ENCODE results near the gene CACHD1. TPM values are rescaled to one million over a fixed set of nuclear protein-coding genes. Genes with fewer than 3 reads are reported as not detected.

The CACHD1 gene
- total RNA-seq, 1 donor from 2014 or later = 0.13 TPM

DNA sequence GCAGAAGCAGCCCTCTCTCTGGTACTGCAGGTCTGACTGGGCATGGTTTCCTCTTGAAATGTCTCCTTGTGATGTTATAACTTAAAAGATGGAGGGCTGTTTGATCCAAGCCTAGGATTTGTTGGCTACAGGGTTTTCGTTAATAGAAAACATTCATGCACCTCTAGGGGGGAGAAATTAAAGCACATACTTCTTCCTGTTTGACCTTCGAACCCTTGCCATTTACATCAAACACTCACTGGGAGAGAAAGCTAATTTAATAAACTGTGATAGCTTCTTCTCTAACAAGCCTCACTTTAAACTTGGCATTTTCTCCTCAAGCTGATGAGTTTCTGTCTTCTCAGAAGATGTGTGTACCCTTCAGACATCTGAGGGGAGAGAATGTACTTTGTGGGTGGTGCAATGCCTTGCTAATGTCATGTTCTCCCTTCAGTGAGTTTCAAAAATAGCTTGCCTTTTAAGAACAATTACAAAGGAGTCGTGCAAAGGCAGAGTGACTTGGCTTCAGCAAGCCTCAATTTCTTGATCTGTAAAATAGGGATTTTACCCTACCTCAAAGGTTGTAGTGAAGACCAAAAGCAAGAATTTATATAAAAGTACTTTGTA, 20.4 kb downstream of the CACHD1 start:
- no peaks in the 10 kb centered on the region for H3K9me3 Mint-ChIP-seq
- H3K27me3 Mint-ChIP-seq (ENCODE audit: insufficient read depth) = peaks cover 14% of the 10 kb centered on the region
- DNase-seq (ENCODE audit: low spot score) = no peak
- intact Hi-C loops (cut with micrococcal nuclease) = no loop called here
- no peak overlapping the region for H3K4me3 Mint-ChIP-seq
- no peak overlapping the region for H3K27ac Mint-ChIP-seq
- H3K4me1 Mint-ChIP-seq (ENCODE audit: low read depth) = no peaks in the 10 kb centered on the region
- H3K36me3 Mint-ChIP-seq (ENCODE audit: low read depth) = no peaks in the 10 kb centered on the region

DNA sequence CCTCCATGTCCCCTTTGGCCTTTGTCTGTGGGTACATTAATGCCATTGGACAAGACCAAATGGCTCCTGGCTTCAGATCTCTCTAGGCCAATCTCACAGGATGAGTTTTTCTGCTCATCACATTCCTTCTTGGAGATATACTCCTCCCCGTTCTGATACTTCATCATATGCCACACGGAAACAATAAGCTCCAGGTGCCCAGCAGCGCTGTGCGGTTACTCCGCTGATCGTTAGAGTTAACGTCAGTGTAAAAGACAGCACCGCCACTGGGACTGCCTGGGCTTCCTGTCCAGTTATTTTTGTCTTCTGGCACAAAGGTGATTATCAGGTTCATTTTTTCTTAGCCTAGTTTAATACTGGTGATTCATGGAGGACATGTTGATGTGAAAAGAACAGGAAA, 22.5 kb downstream of the CACHD1 start:
- Mint-ChIP-seq H3K27ac (no peak overlapping the region), H3K27me3 (ENCODE audit: insufficient read depth) (peaks cover 15% of the 10 kb centered on the region), H3K9me3 (no peaks in the 10 kb centered on the region), H3K4me1 (ENCODE audit: low read depth) (no peaks in the 10 kb centered on the region), H3K36me3 (ENCODE audit: low read depth) (no peaks in the 10 kb centered on the region), H3K4me3 (no peak overlapping the region)
- intact Hi-C loops (cut with micrococcal nuclease) = no loop called here
- no peak for DNase-seq (ENCODE audit: low spot score)

DNA sequence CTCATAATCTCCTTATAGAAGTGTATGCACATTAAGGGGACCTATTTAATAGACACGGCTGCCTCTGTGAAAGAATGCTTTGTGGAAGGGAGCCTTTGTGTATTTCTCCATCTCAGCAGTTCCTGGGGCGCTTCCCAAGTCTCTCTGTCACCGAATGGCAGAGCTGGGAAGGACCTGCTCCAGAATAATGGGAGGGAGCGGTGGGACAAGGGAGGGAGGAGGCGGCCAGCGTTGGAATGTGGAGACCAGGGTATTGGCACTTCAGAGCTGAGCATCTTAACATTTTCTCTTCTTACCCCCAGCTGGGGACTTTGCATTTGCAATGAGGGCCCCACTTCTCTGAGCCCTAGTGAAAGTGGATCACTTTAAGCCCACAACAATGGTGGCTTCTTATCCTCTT, 23.9 kb downstream of the CACHD1 start:
- intact Hi-C loops (cut with micrococcal nuclease) = no loop called here
- Mint-ChIP-seq H3K27me3 (ENCODE audit: insufficient read depth) (peaks cover 9% of the 10 kb centered on the region), H3K36me3 (ENCODE audit: low read depth) (no peaks in the 10 kb centered on the region), H3K4me1 (ENCODE audit: low read depth) (no peaks in the 10 kb centered on the region), H3K4me3 (no peak overlapping the region), H3K27ac (no peak overlapping the region), H3K9me3 (no peaks in the 10 kb centered on the region)
- no peak for DNase-seq (ENCODE audit: low spot score)

DNA sequence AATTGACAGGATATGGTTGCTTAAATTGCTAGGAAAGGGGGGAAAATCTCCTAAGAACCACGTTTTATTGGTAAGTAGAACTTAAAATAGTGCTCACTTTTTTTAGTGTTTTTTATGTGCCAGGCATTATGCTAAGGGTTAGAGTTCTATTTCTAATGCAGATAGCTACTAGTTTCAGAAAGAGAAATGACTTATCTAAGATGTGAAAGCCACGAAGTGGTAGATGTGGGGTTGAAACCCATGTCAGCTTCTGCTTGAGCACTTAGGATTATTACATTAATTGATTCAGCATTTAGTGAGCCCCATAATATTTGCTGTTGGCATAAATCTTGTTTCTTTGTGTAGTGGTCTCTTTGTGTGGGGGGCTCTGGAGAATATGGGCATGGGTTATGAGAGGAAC, 24.7 kb downstream of the CACHD1 start:
- Mint-ChIP-seq H3K4me1 (ENCODE audit: low read depth) (no peaks in the 10 kb centered on the region), H3K27ac (no peak overlapping the region), H3K27me3 (ENCODE audit: insufficient read depth) (peaks cover 13% of the 10 kb centered on the region), H3K36me3 (ENCODE audit: low read depth) (no peaks in the 10 kb centered on the region), H3K4me3 (no peak overlapping the region), H3K9me3 (no peaks in the 10 kb centered on the region)
- intact Hi-C loops (cut with micrococcal nuclease) = no loop called here
- no peak for DNase-seq (ENCODE audit: low spot score)

DNA sequence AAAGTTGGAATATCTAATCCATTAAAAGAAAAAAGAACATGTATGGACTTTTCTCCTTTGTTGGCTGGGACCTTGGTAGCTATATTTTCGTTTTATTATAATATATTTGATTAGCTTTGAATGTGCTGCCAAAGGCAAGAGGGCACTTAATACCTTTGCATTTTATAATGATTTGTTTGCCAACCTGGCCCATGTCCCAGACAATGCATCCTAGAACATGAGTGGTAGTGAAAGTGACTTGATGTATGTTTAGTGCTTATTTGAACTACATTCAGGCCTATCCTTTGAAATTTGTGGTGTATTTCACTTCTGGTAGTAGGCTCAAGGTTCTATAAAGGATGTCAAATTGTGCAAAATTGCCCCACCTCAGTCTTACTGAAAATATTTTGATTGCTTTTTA, 25.9 kb downstream of the CACHD1 start:
- peaks cover 10% of the 10 kb centered on the region for H3K27me3 Mint-ChIP-seq (ENCODE audit: insufficient read depth)
- H3K27ac Mint-ChIP-seq = no peak overlapping the region
- H3K9me3 Mint-ChIP-seq = no peaks in the 10 kb centered on the region
- DNase-seq (ENCODE audit: low spot score) = no peak
- no peaks in the 10 kb centered on the region for H3K4me1 Mint-ChIP-seq (ENCODE audit: low read depth)
- no peaks in the 10 kb centered on the region for H3K36me3 Mint-ChIP-seq (ENCODE audit: low read depth)
- no peak overlapping the region for H3K4me3 Mint-ChIP-seq
- intact Hi-C loops (cut with micrococcal nuclease) = no loop called here

DNA sequence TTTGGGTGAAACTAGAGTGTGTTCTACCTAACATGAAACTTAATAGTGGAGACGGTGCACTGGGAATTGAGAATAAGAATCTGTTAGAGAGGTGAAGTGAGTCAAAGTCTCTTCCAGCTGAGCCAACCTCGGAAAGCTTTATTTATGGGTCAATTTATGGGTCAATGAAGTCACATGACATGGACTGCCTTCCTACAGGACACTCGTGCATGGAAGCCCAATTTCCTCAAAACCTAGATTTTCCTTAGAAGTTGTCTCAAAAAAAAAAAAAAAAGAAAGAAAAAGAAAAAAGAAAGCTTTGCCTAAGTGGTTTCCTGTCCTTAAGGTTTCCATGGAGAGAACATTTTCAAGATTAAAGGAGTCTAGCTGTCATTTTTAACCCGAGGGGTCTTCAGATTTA, 26.7 kb downstream of the CACHD1 start:
- no peaks in the 10 kb centered on the region for H3K4me1 Mint-ChIP-seq (ENCODE audit: low read depth)
- intact Hi-C loops (cut with micrococcal nuclease) = no loop called here
- peaks cover 10% of the 10 kb centered on the region for H3K27me3 Mint-ChIP-seq (ENCODE audit: insufficient read depth)
- no peak overlapping the region for H3K27ac Mint-ChIP-seq
- H3K9me3 Mint-ChIP-seq = no peaks in the 10 kb centered on the region
- H3K36me3 Mint-ChIP-seq (ENCODE audit: low read depth) = no peaks in the 10 kb centered on the region
- DNase-seq (ENCODE audit: low spot score) = no peak
- H3K4me3 Mint-ChIP-seq = no peak overlapping the region

DNA sequence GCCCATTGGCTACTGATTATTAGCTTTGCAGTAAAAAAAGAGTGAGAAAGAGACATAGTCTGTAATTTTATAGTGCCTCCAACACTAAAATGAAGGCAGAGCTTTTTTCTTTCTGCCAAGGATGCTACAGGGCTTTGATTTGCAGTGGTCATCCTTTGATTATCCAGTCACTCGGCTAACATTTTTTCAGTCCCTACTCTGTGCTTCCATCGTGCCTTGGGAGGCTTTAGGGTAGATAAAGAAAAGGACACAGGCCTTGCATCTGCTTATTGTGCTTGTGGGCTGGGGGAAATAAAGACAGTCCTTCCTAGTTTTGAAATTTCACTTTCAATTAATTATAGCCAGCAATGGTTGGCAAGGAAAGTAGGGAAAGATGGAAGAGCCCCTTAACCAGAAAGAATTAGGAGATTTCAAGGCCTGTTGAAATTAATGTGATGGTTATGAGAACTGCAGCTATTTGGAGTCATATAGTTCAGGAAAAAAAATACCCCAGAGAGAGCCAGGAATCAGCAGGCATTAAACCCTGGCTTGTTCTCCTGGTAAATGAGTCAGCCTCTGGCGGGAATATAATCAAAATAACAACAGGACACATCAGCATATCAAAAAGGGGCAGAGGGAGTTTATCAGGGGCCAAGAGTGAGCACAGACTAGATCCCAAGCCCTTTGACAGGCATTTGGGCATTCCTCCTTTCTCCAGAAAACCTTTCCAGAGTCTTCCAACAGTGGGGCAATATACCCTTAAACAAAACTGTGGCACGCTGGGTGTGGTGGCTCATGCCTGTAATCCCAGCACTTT, 27.4 kb downstream of the CACHD1 start:
- intact Hi-C loops (cut with micrococcal nuclease) = no loop called here
- no peak for DNase-seq (ENCODE audit: low spot score)
- Mint-ChIP-seq H3K36me3 (ENCODE audit: low read depth) (no peaks in the 10 kb centered on the region), H3K4me3 (no peak overlapping the region), H3K9me3 (no peaks in the 10 kb centered on the region), H3K4me1 (ENCODE audit: low read depth) (no peaks in the 10 kb centered on the region), H3K27me3 (ENCODE audit: insufficient read depth) (peaks cover 10% of the 10 kb centered on the region), H3K27ac (no peak overlapping the region)

DNA sequence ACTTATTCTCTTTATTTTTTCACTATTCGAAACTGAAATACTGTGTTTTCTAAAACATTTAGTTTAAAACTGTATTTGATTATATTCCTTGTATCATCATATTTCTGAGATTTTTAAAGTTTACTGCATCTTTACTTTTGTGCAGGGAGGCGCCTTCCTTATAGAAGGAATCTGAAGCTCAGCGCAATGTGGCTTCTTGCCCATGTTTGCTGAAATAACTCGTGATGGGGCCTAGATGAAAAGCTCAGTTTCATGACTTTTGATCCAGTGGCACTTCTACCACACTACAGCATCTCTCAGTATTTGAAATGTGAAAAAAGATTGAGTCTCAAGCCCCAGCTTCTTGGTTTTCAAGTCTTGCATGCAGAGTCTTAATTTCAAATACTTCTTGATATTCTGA, 28.4 kb downstream of the CACHD1 start:
- Mint-ChIP-seq H3K9me3 (no peaks in the 10 kb centered on the region), H3K4me1 (ENCODE audit: low read depth) (no peaks in the 10 kb centered on the region), H3K27ac (no peak overlapping the region), H3K4me3 (no peak overlapping the region), H3K27me3 (ENCODE audit: insufficient read depth) (peaks cover 15% of the 10 kb centered on the region), H3K36me3 (ENCODE audit: low read depth) (no peaks in the 10 kb centered on the region)
- intact Hi-C loops (cut with micrococcal nuclease) = no loop called here
- no peak for DNase-seq (ENCODE audit: low spot score)

DNA sequence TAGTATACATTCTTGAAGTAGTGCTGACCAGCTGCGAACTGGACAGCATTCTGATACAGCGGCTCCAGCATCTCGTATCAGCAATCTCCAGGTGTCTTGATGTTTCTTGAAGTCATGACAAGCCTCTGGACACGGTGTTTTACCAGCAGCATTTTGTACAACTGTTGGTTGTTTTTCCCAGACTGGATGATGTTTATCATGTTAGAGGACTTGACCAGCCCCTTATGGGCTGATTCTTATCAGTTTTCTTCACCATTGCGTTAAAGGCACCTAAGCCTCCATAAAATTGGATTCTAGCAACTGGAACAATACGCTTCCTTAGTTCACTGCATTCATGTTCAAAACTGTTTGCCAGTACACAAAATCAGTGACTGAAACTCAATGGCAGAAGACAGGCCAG, 29.1 kb downstream of the CACHD1 start:
- intact Hi-C loops (cut with micrococcal nuclease) = no loop called here
- no peak for DNase-seq (ENCODE audit: low spot score)
- H3K9me3 Mint-ChIP-seq = no peaks in the 10 kb centered on the region
- H3K4me3 Mint-ChIP-seq = no peak overlapping the region
- no peaks in the 10 kb centered on the region for H3K36me3 Mint-ChIP-seq (ENCODE audit: low read depth)
- no peaks in the 10 kb centered on the region for H3K4me1 Mint-ChIP-seq (ENCODE audit: low read depth)
- no peak overlapping the region for H3K27ac Mint-ChIP-seq
- H3K27me3 Mint-ChIP-seq (ENCODE audit: insufficient read depth) = peaks cover 15% of the 10 kb centered on the region

DNA sequence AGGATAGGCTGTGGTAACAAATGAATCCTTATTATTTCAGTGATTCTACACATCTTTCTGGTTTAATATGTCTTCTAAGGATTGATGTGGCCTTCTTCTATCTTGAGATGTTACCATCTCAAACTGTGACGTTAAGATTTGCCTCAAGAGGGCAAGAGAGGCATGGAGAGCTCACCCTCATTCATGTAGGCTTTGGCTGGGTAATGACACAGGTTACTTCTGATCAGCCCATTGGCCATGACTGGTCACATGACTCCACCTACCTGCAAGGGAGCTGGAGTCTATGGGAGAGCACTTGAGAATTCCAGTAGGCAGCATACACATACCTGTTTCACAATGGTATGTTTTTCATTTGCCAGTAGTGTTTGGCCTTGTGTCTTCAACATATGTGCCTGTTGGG, 30.0 kb downstream of the CACHD1 start:
- Mint-ChIP-seq H3K4me1 (ENCODE audit: low read depth) (peaks cover 5% of the 10 kb centered on the region), H3K27ac (no peak overlapping the region), H3K4me3 (no peak overlapping the region), H3K9me3 (no peaks in the 10 kb centered on the region), H3K27me3 (ENCODE audit: insufficient read depth) (peaks cover 15% of the 10 kb centered on the region), H3K36me3 (ENCODE audit: low read depth) (no peaks in the 10 kb centered on the region)
- intact Hi-C loops (cut with micrococcal nuclease) = loop anchor here (10.0 kb wide), 1 partner anchor 465 kb away; the partner anchor contains the start of gene JAK1
- DNase-seq (ENCODE audit: low spot score) = no peak

DNA sequence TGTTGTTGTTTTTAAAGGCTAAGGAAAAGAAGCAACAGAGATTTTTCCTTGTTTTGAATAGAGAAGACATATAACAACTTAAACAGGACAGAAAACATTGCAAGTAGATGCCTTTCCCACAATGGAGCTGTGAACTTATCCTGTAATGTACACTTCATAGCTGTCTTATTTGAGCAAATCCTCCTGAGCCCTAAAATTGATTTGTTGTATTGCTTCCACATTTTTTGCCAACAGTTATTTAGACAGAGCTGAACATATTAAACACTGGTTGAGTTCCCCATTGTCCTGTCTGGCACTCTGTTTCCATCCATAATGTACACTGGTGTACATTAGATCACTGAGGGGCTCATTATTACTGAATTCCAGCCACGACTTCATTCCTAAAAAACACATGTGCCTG, 32.2 kb downstream of the CACHD1 start:
- Mint-ChIP-seq H3K4me1 (ENCODE audit: low read depth) (peaks cover 17% of the 10 kb centered on the region), H3K27me3 (ENCODE audit: insufficient read depth) (peaks cover 20% of the 10 kb centered on the region), H3K4me3 (no peak overlapping the region), H3K9me3 (no peaks in the 10 kb centered on the region), H3K36me3 (ENCODE audit: low read depth) (no peaks in the 10 kb centered on the region), H3K27ac (no peak overlapping the region)
- intact Hi-C loops (cut with micrococcal nuclease) = loop anchor here (10.0 kb wide), 1 partner anchor 463 kb away; the partner anchor contains the start of gene JAK1
- no peak for DNase-seq (ENCODE audit: low spot score)

DNA sequence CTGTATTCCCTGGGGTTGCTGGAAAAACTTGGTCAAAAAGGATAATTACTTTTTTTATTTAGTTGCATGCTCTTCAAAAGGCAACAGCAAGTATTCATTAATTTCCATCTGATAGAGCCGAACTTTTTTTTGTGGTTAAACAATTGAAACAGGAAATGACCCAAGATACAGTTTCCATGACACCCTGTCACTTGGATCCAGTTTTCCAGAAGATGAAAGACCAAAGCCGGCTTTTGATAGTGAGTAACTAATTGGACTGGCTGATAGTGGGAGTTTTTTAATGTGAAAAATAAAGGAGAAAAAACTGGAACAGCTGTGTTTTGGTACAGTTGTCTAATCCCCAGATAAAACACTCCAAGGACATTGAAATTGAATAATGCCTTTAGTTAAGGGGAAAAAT, 33.0 kb downstream of the CACHD1 start:
- no peaks in the 10 kb centered on the region for H3K36me3 Mint-ChIP-seq (ENCODE audit: low read depth)
- H3K4me1 Mint-ChIP-seq (ENCODE audit: low read depth) = peaks cover 17% of the 10 kb centered on the region
- no peak for DNase-seq (ENCODE audit: low spot score)
- H3K9me3 Mint-ChIP-seq = no peaks in the 10 kb centered on the region
- H3K4me3 Mint-ChIP-seq = no peak overlapping the region
- H3K27ac Mint-ChIP-seq = no peak overlapping the region
- H3K27me3 Mint-ChIP-seq (ENCODE audit: insufficient read depth) = peaks cover 23% of the 10 kb centered on the region
- intact Hi-C loops (cut with micrococcal nuclease) = loop anchor here (10.0 kb wide), 1 partner anchor 462 kb away; the partner anchor contains the start of gene JAK1

DNA sequence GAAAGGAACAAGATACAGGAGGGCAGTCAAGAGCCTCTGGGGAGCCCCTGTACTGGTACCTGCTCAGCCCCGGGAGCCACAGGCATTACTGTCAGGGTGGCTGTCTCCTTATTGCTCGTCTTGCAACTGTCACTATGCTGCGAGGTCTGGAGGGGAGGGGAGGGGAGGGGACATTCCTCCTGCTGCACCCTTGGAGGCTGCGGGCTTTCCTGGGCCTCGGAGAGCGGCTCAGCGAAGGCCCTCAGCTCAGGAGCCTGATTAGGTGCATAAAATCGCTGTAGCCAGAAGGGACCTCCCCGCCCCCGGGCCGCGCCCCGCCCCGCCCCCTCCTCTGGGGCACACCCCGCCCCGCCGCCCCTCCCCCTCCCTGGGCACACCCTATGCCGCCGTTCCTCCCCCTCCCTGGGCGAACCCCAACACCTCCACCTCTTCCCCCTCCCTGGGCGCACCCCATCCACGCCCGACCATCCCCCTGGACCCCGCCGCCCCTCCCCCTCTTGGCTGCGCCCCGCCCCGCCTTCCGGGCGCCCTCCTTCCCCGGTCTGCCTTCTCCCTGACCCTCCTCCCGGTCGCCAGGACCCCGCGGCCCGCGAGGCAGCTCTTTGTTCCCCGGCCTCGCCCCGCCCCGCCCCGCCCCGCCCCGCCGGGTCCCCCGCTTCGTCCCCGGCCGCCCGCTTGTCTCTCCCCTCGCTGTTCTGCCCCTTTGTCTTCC, 35.5 kb downstream of the CACHD1 start:
- no peak overlapping the region for H3K27ac Mint-ChIP-seq
- intact Hi-C loops (cut with micrococcal nuclease) = loop anchor here (5.0 to 10.0 kb wide), 2 partner anchors 33 to 459 kb away; partner anchors contain the start of genes CACHD1 and JAK1
- no peaks in the 10 kb centered on the region for H3K36me3 Mint-ChIP-seq (ENCODE audit: low read depth)

More for the DNA sequence above, 35.5 kb downstream of the CACHD1 start:
- DNase-seq (ENCODE audit: low spot score) = no peak
- Mint-ChIP-seq H3K4me1 (ENCODE audit: low read depth) (peaks cover 17% of the 10 kb centered on the region), H3K9me3 (no peaks in the 10 kb centered on the region), H3K27me3 (ENCODE audit: insufficient read depth) (peaks cover 25% of the 10 kb centered on the region), H3K4me3 (peak overlapping the region; percentile 86)
